ENCODE data around the gene ZNF513.
A peak's percentile ranks its signal among the peaks of the same experiment; 100 is the strongest.

The ZNF513 gene

DNA sequence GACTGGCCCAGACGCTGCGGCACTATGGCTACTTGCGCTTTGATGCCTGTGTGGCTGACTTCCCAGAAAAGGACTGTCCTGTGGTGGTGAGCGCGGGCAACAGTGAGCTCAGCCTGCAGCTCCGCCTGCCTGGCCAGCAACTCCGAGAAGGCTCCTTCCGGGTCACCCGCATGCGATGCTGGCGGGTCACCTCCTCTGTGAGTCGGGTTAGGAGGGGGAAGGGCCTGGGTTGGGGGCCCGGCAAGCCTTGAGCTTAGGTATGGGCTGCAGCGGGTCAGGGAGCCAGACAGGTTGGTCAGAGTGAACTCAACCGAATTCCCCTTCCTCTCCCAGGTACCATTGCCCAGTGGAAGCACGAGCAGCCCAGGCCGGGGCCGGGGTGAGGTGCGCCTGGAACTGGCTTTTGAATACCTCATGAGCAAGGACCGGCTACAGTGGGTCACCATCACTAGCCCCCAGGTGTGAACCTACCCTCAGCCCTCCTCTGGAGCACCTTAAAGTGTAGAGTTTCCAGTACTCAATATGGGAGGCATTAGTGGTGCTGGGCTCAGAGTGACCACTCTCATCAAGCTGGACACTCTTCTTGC lies 4.9 kb downstream of the ZNF513 start:
- no peak for DNase-seq (ENCODE audit: low read depth)
- no peak overlapping the region for H3K4me3 ChIP-seq (ENCODE audit: low read length)
- TF ChIP-seq CTCF (conservative IDR thresholded peaks at IDR 0.05; ENCODE audit: low read depth, low read length): no peak

DNA sequence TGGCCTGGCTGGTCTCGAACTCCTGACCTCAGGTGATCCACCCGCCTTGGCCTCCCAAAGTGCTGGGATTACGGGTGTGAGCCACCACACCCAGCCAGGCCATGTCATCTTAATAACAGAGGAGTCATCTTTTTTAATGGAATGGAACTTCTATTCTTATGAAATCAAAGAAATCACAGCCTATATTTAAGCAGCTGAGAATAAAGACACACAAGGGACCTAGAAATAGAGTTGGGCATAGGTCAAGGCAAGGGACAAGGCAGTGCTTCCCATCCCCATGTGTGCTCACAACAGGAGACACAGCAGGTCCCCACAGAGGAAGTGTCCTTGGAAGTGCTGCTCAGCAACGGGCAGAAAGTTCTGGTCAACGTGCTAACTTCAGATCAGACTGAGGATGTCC lies 7.0 kb downstream of the ZNF513 start:
- DNase-seq (ENCODE audit: low read depth): no peak
- TF ChIP-seq CTCF (conservative IDR thresholded peaks at IDR 0.05; ENCODE audit: low read depth, low read length): no peak
- no peak overlapping the region for H3K4me3 ChIP-seq (ENCODE audit: low read length)

DNA sequence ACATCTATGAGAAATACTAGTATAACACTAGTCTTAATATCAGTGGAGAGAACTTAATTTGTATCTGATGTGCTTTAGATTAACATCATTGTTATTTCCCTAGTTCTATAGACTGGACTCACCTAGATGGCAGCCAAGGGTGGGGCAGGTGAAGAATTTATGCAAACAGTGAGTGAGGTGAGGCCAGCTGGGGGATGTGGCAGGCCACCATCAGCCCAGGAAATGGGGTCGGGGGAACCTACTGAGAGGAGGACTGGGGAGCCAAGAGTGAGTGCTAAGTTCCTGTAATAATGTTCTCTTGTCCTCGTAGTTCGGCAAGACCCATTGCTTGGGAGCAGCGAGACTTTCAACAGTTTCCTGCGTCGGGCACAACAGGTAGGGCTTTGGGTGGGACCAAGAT lies 7.6 kb downstream of the ZNF513 start:
- no peak overlapping the region for H3K4me3 ChIP-seq (ENCODE audit: low read length)
- TF ChIP-seq CTCF (conservative IDR thresholded peaks at IDR 0.05; ENCODE audit: low read depth, low read length): no peak
- no peak for DNase-seq (ENCODE audit: low read depth)

DNA sequence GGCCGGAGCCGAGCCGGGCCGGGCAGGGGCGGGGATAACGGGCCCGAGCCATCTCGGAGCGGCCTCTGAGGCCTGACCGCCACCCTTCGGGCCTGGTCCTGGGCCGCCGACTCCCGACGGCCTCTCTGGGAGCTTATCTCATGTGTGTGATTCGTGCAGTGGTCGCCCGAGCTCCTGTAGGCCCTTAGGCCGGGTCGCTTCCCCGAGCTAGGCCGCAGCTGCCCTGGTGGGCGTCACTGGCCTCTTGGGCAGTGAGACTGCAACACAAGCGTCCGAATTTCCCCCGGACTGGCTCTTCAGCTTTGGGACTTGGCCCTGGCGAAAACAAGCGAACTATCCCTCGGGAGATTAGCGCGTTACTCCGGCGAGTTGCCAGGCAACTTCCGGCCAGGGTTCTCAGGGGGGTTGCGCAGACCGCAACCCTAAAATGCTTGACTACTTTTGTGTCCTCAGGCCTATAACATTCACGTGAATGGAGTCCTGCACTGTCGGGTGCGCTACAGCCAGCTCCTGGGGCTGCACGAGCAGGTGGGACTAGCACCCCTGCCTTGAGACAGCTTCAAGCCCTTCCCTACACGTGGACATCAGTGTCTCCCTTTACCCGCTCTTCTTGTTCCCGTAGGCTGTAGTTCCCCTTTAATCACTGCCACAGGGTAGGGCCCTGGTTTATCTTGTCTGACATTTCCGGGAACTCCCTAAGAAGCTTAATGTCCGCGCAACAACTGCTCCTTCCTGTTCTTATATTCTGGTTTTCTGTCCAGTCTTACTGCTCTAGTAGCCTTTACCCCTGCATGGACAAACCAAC lies 9.5 kb downstream of the ZNF513 start:
- peak overlapping the region; percentile 75 for H3K4me3 ChIP-seq (ENCODE audit: low read length)
- TF ChIP-seq CTCF (conservative IDR thresholded peaks at IDR 0.05; ENCODE audit: low read depth, low read length): no peak
- no peak for DNase-seq (ENCODE audit: low read depth)

- peak; percentile 78 for TF ChIP-seq CTCF (conservative IDR thresholded peaks at IDR 0.05; ENCODE audit: low read depth, low read length)
- peak within 1 kb of the TSS; percentile 75 for H3K4me3 ChIP-seq (ENCODE audit: low read length)
- peak; percentile 96 for DNase-seq (ENCODE audit: low read depth)
Measured at GRCh38 chr2:27370026-27370815, 10.3 kb downstream of the ZNF513 start, which contains the start of the genes EIF2B4 and SNX17. Gene EIF2B4, minus strand, starts transcription at chr2:27370338. Its CDS starts 24 bp downstream, at chr2:27370314. Gene SNX17, plus strand, starts transcription at chr2:27370616. Its CDS starts 128 bp downstream, at chr2:27370744.

DNA sequence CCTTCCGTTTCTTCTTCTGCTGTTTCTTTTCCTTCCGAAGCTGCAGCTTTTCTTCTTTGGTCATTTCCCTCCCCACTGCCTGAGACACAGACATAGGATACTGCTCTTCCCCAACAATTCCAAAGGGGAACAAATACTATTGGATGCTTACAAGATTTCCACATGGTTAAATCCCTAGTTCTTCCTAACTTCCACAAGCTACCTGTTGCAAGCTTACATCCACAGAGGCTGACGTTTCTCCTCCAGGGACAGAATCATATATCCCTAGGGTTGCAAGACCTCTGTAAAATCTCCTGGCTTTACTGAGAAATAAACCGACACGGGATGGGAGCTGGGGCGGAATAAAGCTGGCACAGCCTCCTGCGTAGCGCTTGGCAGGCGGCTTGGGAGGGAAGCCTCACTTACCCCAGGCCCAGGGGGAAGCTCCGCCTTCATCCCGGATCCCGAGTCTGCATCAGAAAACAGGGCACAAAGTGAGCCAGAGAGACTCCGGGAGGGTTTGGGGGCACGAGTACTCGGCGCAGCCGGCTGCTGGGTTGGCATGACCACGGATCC lies 11.0 kb downstream of the ZNF513 start:
- no peak for DNase-seq (ENCODE audit: low read depth)
- no peak for TF ChIP-seq CTCF (conservative IDR thresholded peaks at IDR 0.05; ENCODE audit: low read depth, low read length)
- peak overlapping the region; percentile 75 for H3K4me3 ChIP-seq (ENCODE audit: low read length)
